Esophagus squamous epithelium (tissue), 5 donors: ENCODE data around the gene CTTN. TPM values are rescaled to one million over a fixed set of nuclear protein-coding genes. Genes with fewer than 3 reads are reported as not detected.
A peak's percentile ranks its signal among the peaks of the same experiment; 100 is the strongest.

ENCODE experiments used
- DNase-seq: peaks from one replicate; lab custom pipeline; 2025; lab: John Stamatoyannopoulos, UW
- H3K27ac ChIP-seq, 4 donors: fragments of 200-600 bp; sonication (generic); one replicate each; pipeline ENCODE4 v1.5.1; 2016 to 2019; ENCODE audit warnings: mild to moderate bottlenecking in 1 of 4
- H3K27me3 ChIP-seq, 4 donors: fragments of 200-600 bp; sonication (generic); 1 replicate in 3 of 4; 2 replicates in 1 of 4; pipeline versions ENCODE4 v1.5.1 to v1.6.0; 2017 to 2021; ENCODE audit warnings: antibody characterized with exemption in 1 of 4
- H3K36me3 ChIP-seq, 3 donors: fragments of 200-600 bp; sonication (generic); one replicate each; pipeline ENCODE4 v1.5.1; 2016 to 2019
- H3K4me1 ChIP-seq, 3 donors: fragments of 200-600 bp; sonication (generic); one replicate each; pipeline ENCODE4 v1.5.1; 2017 to 2019
- H3K4me3 ChIP-seq, 4 donors: fragments of 200-600 bp; sonication (generic); 1 replicate in 3 of 4; 2 replicates in 1 of 4; pipeline ENCODE4 v1.5.1; 2016 to 2019; ENCODE audit warnings: mild to moderate bottlenecking in 2 of 4, moderate library complexity in 1 of 4
- H3K9me3 ChIP-seq, 3 donors: fragments of 200-600 bp; sonication (generic); one replicate each; pipeline ENCODE4 v1.5.1; 2016 to 2019
- CTCF ChIP-seq, 6 experiments: fragments of 450-650 bp in 4 of 6; fragments of 200-600 bp in 2 of 6; sonication (generic) in 2 of 6; IDR thresholded peaks; one replicate each; pipeline ENCODE4 v1.5.1; 2016 to 2019; ENCODE audit warnings: antibody characterized with exemption in 6 of 6, mild to moderate bottlenecking in 4 of 6, moderate library complexity in 4 of 6
- POLR2A ChIP-seq, 4 donors: fragments of 450-650 bp; IDR thresholded peaks; one replicate each; pipeline ENCODE4 v1.6.1; 2017; ENCODE audit warnings: antibody characterized with exemption in 4 of 4, mild to moderate bottlenecking in 4 of 4, moderate library complexity in 3 of 4
- WGBS, 2 donors: methylation state at CpG; one replicate each; pipeline ENCODE4 v1.1.5; 2018; 5-methylcytosine and 5-hydroxymethylcytosine counted together
- intact Hi-C: fragments of 100-400 bp; cut with DNase I; formaldehyde crosslinking; loops from one replicate; pipeline ENCODE4 v1.15.0; 2022
- total RNA-seq, 4 donors: library from RNA; depleted of rRNA; stranded (reverse); fragments of >200 nt; gene quantifications; one replicate each; pipeline ENCODE4 v1.1.0, GENCODE V29; 2016
- donor health status: DM: yes; HTN: yes; CAD: no.

The CTTN gene
- total RNA-seq, 4 donors from 2014 or later: 244 to 444 (median 320) TPM

GRCh38 chr11:70397336-70397982 is 870 bp upstream of the CTTN start:
- TF ChIP-seq CTCF (IDR thresholded peaks at IDR 0.05) (no peak), POLR2A (IDR thresholded peaks at IDR 0.05) (no peak)
- 30 to 40% methylated on average over 17 to 18 of the region's 18 CpGs for WGBS, 2 donors
- intact Hi-C loops: no loop called here
- DNase-seq: no peak
- Histone ChIP-seq H3K4me1 (peaks cover 27 to 56% (median 32%) of the 10 kb centered on the region in 3 donors), H3K4me3 (peak overlapping the region; percentile 74 to 99 (median 87)), H3K27me3 (peaks cover 0 to 3% (median 0%) of the 10 kb centered on the region in 4 donors), H3K9me3 (no peaks in the 10 kb centered on the region), H3K36me3 (peaks cover 0 to 6% (median 0%) of the 10 kb centered on the region in 3 donors), H3K27ac (peak overlapping the region; percentile 92 to 98 (median 96))

GRCh38 chr11:70398834-70399680 is 728 bp downstream of the CTTN start:
- WGBS, 2 donors: 4 to 5% methylated on average over 27 to 28 of the region's 42 CpGs
- Histone ChIP-seq H3K9me3 (no peaks in the 10 kb centered on the region), H3K36me3 (peaks cover 0 to 6% (median 0%) of the 10 kb centered on the region in 3 donors), H3K4me1 (peaks cover 29 to 61% (median 32%) of the 10 kb centered on the region in 3 donors), H3K27ac (peak overlapping the region; percentile 92 to 98 (median 96)), H3K4me3 (peak overlapping the region; percentile 74 to 99 (median 87)), H3K27me3 (peaks cover 0 to 3% (median 0%) of the 10 kb centered on the region in 4 donors)
- DNase-seq: no peak
- TF ChIP-seq POLR2A (IDR thresholded peaks at IDR 0.05): no peak
- no peak for TF ChIP-seq CTCF (IDR thresholded peaks at IDR 0.05)
- intact Hi-C loops: no loop called here

- 3 to 7% methylated on average over 5 of the region's 16 CpGs for WGBS, 2 donors
Measured at GRCh38 chr11:70399681-70400112, 1.4 kb downstream of the CTTN start.

GRCh38 chr11:70400643-70401042 is 2.3 kb downstream of the CTTN start:
- intact Hi-C loops: no loop called here
- H3K4me3 ChIP-seq: no peak overlapping the region
- H3K9me3 ChIP-seq: no peaks in the 10 kb centered on the region
- H3K27me3 ChIP-seq: no peaks in the 10 kb centered on the region
- H3K36me3 ChIP-seq: peaks cover 0 to 12% (median 3%) of the 10 kb centered on the region in 3 donors
- DNase-seq: no peak
- H3K27ac ChIP-seq: peak overlapping the region; percentile 92 to 98 (median 96)
- TF ChIP-seq POLR2A (IDR thresholded peaks at IDR 0.05) (no peak), CTCF (IDR thresholded peaks at IDR 0.05) (no peak)
- peaks cover 29 to 61% (median 32%) of the 10 kb centered on the region in 3 donors for H3K4me1 ChIP-seq
- WGBS, 2 donors: 80 to 87% methylated on average over 6 to 8 of the region's 8 CpGs

More at GRCh38 chr11:70399681-70400112, 1.4 kb downstream of the CTTN start:
- Histone ChIP-seq H3K9me3 (no peaks in the 10 kb centered on the region), H3K4me3 (peak overlapping the region; percentile 74 to 99 (median 87)), H3K4me1 (peaks cover 29 to 61% (median 32%) of the 10 kb centered on the region in 3 donors), H3K36me3 (peaks cover 0 to 3% (median 0%) of the 10 kb centered on the region in 3 donors), H3K27me3 (peaks cover 0 to under 1% (median 0%) of the 10 kb centered on the region in 4 donors), H3K27ac (peak overlapping the region; percentile 92 to 98 (median 96))
- intact Hi-C loops: no loop called here
- DNase-seq: no peak
- TF ChIP-seq POLR2A (IDR thresholded peaks at IDR 0.05) (peak in 1 of 4 donors; percentile 32), CTCF (IDR thresholded peaks at IDR 0.05) (peak in 1 of 6 experiments; percentile 6)
